OCI-LY7 (cell line): ENCODE results near the gene LIN28B. TPM values are rescaled to one million over a fixed set of nuclear protein-coding genes. Genes with fewer than 3 reads are reported as not detected.

Experiments used
- BruUV-seq: library from RNA; stranded (reverse); fragments of 400-500 nt; replicated peaks from 2 replicates; lab custom pipeline; 2021; lab: Mats Ljungman, UMichigan
- CTCF ChIA-PET: fragments of 300-600 bp; sonication (Branson Sonifier 250); formaldehyde crosslinking; loops from one replicate; lab custom pipeline; 2022; ENCODE audit warnings: antibody characterized with exemption; ENCODE audit not compliant: unreplicated experiment; lab: Charles Lee
- POLR2A ChIA-PET: fragments of 300-600 bp; sonication (Branson Sonifier 250); formaldehyde crosslinking; loops from one replicate; lab custom pipeline; 2022; ENCODE audit warnings: antibody characterized with exemption; lab: Charles Lee
- DNase-seq: peaks from one replicate; pipeline ENCODE4 v3.0.0-alpha.2; 2015; ENCODE audit warnings: low spot score
- H2AFZ ChIP-seq: fragments of 200-600 bp; sonication (generic), shearing (Covaris generic); 2 replicates; pipeline ENCODE4 v1.6.1; 2014; ENCODE audit warnings: mild to moderate bottlenecking, antibody characterized with exemption, low read length, moderate library complexity
- H3K27ac ChIP-seq: fragments of 200-600 bp; sonication (generic); 2 replicates; pipeline ENCODE4 v1.5.1; 2014; ENCODE audit warnings: mixed run types, low read depth, mild to moderate bottlenecking, moderate library complexity, low read length, inconsistent platforms; ENCODE audit not compliant: poor library complexity, severe bottlenecking
- H3K36me3 ChIP-seq: fragments of 200-600 bp; sonication (generic); 2 replicates; pipeline ENCODE4 v1.6.1; 2014; ENCODE audit warnings: mild to moderate bottlenecking, antibody characterized with exemption, low read length, moderate library complexity, mixed read lengths; ENCODE audit not compliant: insufficient read depth
- H3K4me1 ChIP-seq: fragments of 200-600 bp; sonication (generic); 2 replicates; pipeline ENCODE4 v1.5.1; 2014; ENCODE audit warnings: mild to moderate bottlenecking, low read length; ENCODE audit not compliant: insufficient read depth, poor library complexity, severe bottlenecking
- H3K4me2 ChIP-seq: fragments of 200-600 bp; sonication (generic); 2 replicates; pipeline ENCODE4 v1.6.1; 2014; ENCODE audit warnings: mild to moderate bottlenecking, low read length
- H3K4me3 ChIP-seq: fragments of 200-600 bp; sonication (generic); 2 replicates; pipeline ENCODE4 v1.5.1; 2014; ENCODE audit warnings: mild to moderate bottlenecking, low read depth, low read length; ENCODE audit not compliant: poor library complexity, severe bottlenecking
- H3K79me2 ChIP-seq: fragments of 200-600 bp; sonication (generic); 2 replicates; pipeline ENCODE4 v1.6.1; 2016; ENCODE audit warnings: low read depth, mild to moderate bottlenecking, low read length, moderate library complexity, mixed read lengths; ENCODE audit not compliant: insufficient read depth
- H3K9me2 ChIP-seq: fragments of 200-600 bp; sonication (generic); 2 replicates; pipeline ENCODE4 v1.6.1; 2016; ENCODE audit warnings: mild to moderate bottlenecking, low read length, mixed read lengths; ENCODE audit not compliant: insufficient read depth
- H3K9me3 ChIP-seq: fragments of 200-600 bp; sonication (generic); 2 replicates; pipeline ENCODE4 v1.6.1; 2014; ENCODE audit warnings: mild to moderate bottlenecking, mixed run types, low read length, mixed read lengths
- H4K20me1 ChIP-seq: fragments of 200-600 bp; sonication (generic); 2 replicates; pipeline ENCODE4 v1.6.1; 2014; ENCODE audit warnings: mild to moderate bottlenecking, antibody characterized with exemption, low read length, moderate library complexity, mixed read lengths; ENCODE audit not compliant: insufficient read depth
- CTCF ChIP-seq: fragments of 200-600 bp; sonication (generic); conservative IDR thresholded peaks from 2 replicates; pipeline ENCODE4 v1.5.1; 2014; ENCODE audit warnings: mild to moderate bottlenecking, antibody characterized with exemption, low read length, moderate library complexity, mixed read lengths
- EZH2phosphoT487 ChIP-seq: fragments of 200-600 bp; sonication (generic); IDR thresholded peaks from 2 replicates; pipeline ENCODE4 v1.6.1; 2018; ENCODE audit warnings: low read depth, borderline replicate concordance, mild to moderate bottlenecking, mixed run types, antibody characterized with exemption, low read length, moderate library complexity, mixed read lengths
- intact Hi-C: fragments of 100-400 bp; cut with micrococcal nuclease; formaldehyde crosslinking; loops from one replicate; pipeline ENCODE4 v1.10.0; 2022; ENCODE audit not compliant: unreplicated experiment
- total RNA-seq, 2 experiments: library from RNA; depleted of rRNA in 1 of 2; stranded (reverse); fragments of >200 nt in 1 of 2; shearing (Covaris generic) in 1 of 2; gene quantifications; 2 replicates each; pipeline ENCODE4 v1.2.3, GENCODE V29; 2014 to 2022

The LIN28B gene
- total RNA-seq, 2 experiments from 2014 or later: not detected

GRCh38 chr6:104943781-104944180 is 13.1 kb upstream of the LIN28B start:
- Histone ChIP-seq H3K27ac (no peak overlapping the region), H3K4me2 (no peak overlapping the region), H4K20me1 (no peaks in the 10 kb centered on the region), H3K9me3 (no peaks in the 10 kb centered on the region), H3K4me1 (no peaks in the 10 kb centered on the region), H2AFZ (no peak overlapping the region), H3K79me2 (no peaks in the 10 kb centered on the region), H3K4me3 (no peak overlapping the region), H3K9me2 (no peaks in the 10 kb centered on the region), H3K36me3 (no peaks in the 10 kb centered on the region)
- no peak for DNase-seq
- TF ChIP-seq CTCF (no peak), EZH2phosphoT487 (no peak)
- POLR2A ChIA-PET: no interaction called here
- CTCF ChIA-PET: no interaction called here
- intact Hi-C loops: no loop called here
- BruUV-seq: no TSS peak

DNA sequence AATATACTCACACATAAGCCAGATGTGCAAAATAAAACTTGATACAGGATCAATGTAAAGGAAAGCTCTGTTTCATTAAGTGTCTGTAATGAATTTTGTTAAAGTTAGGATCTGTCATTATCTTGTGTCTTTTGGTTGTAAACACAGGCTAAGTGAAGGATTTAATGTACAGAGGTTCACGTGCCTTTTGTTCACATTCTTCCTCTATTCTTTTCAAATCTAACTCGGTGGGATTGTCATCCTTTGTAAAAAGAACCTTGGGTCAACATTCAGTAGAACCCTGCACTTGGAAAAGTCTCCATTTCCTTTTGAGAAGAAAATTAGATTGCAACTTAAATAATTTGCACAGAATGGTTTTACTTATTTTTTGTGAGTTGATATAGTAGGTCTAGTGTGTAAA is 7.7 kb upstream of the LIN28B start:
- Histone ChIP-seq H2AFZ (no peak overlapping the region), H3K4me1 (no peaks in the 10 kb centered on the region), H3K27ac (no peak overlapping the region), H3K9me2 (no peaks in the 10 kb centered on the region), H3K4me3 (no peak overlapping the region), H3K4me2 (no peak overlapping the region), H4K20me1 (no peaks in the 10 kb centered on the region), H3K9me3 (no peaks in the 10 kb centered on the region), H3K36me3 (no peaks in the 10 kb centered on the region), H3K79me2 (no peaks in the 10 kb centered on the region)
- ChIA-PET CTCF (no interaction called here), POLR2A (interaction anchor here (0.7 kb wide), 1 partner anchor 80 kb away, joined by 4 read pairs; no protein-coding TSS in a partner anchor)
- no TSS peak for BruUV-seq
- TF ChIP-seq CTCF (no peak), EZH2phosphoT487 (no peak)
- DNase-seq: no peak
- intact Hi-C loops: no loop called here

- H3K27ac ChIP-seq: no peak overlapping the region
- H3K36me3 ChIP-seq: no peaks in the 10 kb centered on the region
- intact Hi-C loops: no loop called here
- H3K9me2 ChIP-seq: no peaks in the 10 kb centered on the region
- no peak overlapping the region for H3K4me3 ChIP-seq
- no peak overlapping the region for H3K4me2 ChIP-seq
- ChIA-PET POLR2A (no interaction called here), CTCF (no interaction called here)
- TF ChIP-seq EZH2phosphoT487: no peak
- TF ChIP-seq CTCF: no peak
- H3K79me2 ChIP-seq: no peaks in the 10 kb centered on the region
- H3K4me1 ChIP-seq: no peaks in the 10 kb centered on the region
- no peak overlapping the region for H2AFZ ChIP-seq
- no peaks in the 10 kb centered on the region for H3K9me3 ChIP-seq
- H4K20me1 ChIP-seq: no peaks in the 10 kb centered on the region
- BruUV-seq: no TSS peak
- no peak for DNase-seq
Observed at GRCh38 chr6:104951677-104952076, 5.2 kb upstream of the LIN28B start.
